Stimulated activated CD4-positive, alpha-beta T cell treated with anti-CD3 and anti-CD28 coated beads, TNF-alpha, amount 100 ng/mL, for 1 hour (primary cell): Measurements from ENCODE around the gene PPP2R3A.
A peak's percentile ranks its signal among the peaks of the same experiment; 100 is the strongest.
"Not testable (repeated sequence)": the region's sequence is repeated elsewhere in the genome, so short reads cannot be mapped to it uniquely, and the experiment has no call there.

Experiments used
- DNase-seq, 3 donors: peaks; one replicate each; pipeline ENCODE4 v3.0.0-alpha.2; 2020; ENCODE audit warnings: low read depth in 3 of 3, low spot score in 1 of 3

PPP2R3A gene

GRCh38 chr3:135965506-135966270 is at the start of gene PPP2R3A:
Gene PPP2R3A (plus strand): TSS chr3:135965728. CDS start chr3:136001499, 35,771 bp downstream.
- DNase-seq = peak in 2 of 3 donors; percentile 36 to 48

- no peak for DNase-seq
Measured at GRCh38 chr3:135916310-135916709, 49.2 kb upstream of the PPP2R3A start.

GRCh38 chr3:135917076-135917475 is 48.5 kb upstream of the PPP2R3A start:
- DNase-seq = no peak

GRCh38 chr3:135917927-135918597 is 47.5 kb upstream of the PPP2R3A start:
- no peak for DNase-seq

- DNase-seq = no peak
Measured at GRCh38 chr3:135918600-135918999, 46.9 kb upstream of the PPP2R3A start.

- no peak for DNase-seq
Measured at GRCh38 chr3:135920275-135920674, 45.3 kb upstream of the PPP2R3A start.

GRCh38 chr3:135922903-135923250 is 42.7 kb upstream of the PPP2R3A start:
- no peak for DNase-seq

- no peak for DNase-seq
Measured at GRCh38 chr3:135924506-135924905, 41.0 kb upstream of the PPP2R3A start.

- no peak for DNase-seq
Measured at GRCh38 chr3:135926664-135927063, 38.9 kb upstream of the PPP2R3A start.

GRCh38 chr3:135927155-135927554 is 38.4 kb upstream of the PPP2R3A start:
- no peak for DNase-seq

GRCh38 chr3:135929670-135930069 is 35.9 kb upstream of the PPP2R3A start:
- DNase-seq = no peak

GRCh38 chr3:135930255-135930654 is 35.3 kb upstream of the PPP2R3A start:
- no peak for DNase-seq

GRCh38 chr3:135935171-135935570 is 30.4 kb upstream of the PPP2R3A start:
- not testable (repeated sequence) for DNase-seq

GRCh38 chr3:135937766-135938165 is 27.8 kb upstream of the PPP2R3A start:
- DNase-seq = not testable (repeated sequence)

- DNase-seq = no peak
Measured at GRCh38 chr3:135944831-135945230, 20.7 kb upstream of the PPP2R3A start.

GRCh38 chr3:135950941-135951340 is 14.6 kb upstream of the PPP2R3A start:
- no peak for DNase-seq

GRCh38 chr3:135964160-135964955 is 1.2 kb upstream of the PPP2R3A start:
- no peak for DNase-seq

GRCh38 chr3:135965129-135965505 is 411 bp upstream of the PPP2R3A start:
- no peak for DNase-seq

- no peak for DNase-seq
Measured at GRCh38 chr3:135966271-135966961, 888 bp downstream of the PPP2R3A start.

GRCh38 chr3:135966962-135967274 is 1.4 kb downstream of the PPP2R3A start:
- DNase-seq = no peak

GRCh38 chr3:135967867-135968266 is 2.3 kb downstream of the PPP2R3A start:
- no peak for DNase-seq
